Activated naive CD4-positive, alpha-beta T cell treated with anti-CD3 and anti-CD28 coated beads for 36 hours (primary cell): ENCODE results near the gene XPA. TPM values are rescaled to one million over a fixed set of nuclear protein-coding genes. Genes with fewer than 3 reads are reported as not detected.

Source experiments
- CTCF ChIA-PET: fragments of 350-600 bp; sonication (Branson Sonifier 250); formaldehyde crosslinking; loops from one replicate; lab custom pipeline; 2021; ENCODE audit warnings: antibody characterized with exemption; lab: Charles Lee
- DNase-seq: peaks from one replicate; pipeline ENCODE4 v3.0.0-alpha.2; 2020
- H3K27ac Mint-ChIP-seq: one replicate; pipeline ENCODE4 v1.8.0; 2021; ENCODE audit warnings: mild to moderate bottlenecking, mixed read lengths
- H3K27me3 Mint-ChIP-seq: one replicate; pipeline ENCODE4 v1.8.0; 2021; ENCODE audit warnings: low read depth, mixed read lengths
- H3K36me3 Mint-ChIP-seq: one replicate; pipeline ENCODE4 v1.8.0; 2021; ENCODE audit warnings: low read depth, mixed read lengths
- H3K4me1 Mint-ChIP-seq: one replicate; pipeline ENCODE4 v1.8.0; 2021; ENCODE audit warnings: low read depth, mixed read lengths
- H3K4me3 Mint-ChIP-seq: one replicate; pipeline ENCODE4 v1.8.0; 2021; ENCODE audit warnings: mild to moderate bottlenecking, moderate library complexity, mixed read lengths
- H3K9me3 Mint-ChIP-seq: one replicate; pipeline ENCODE4 v1.8.0; 2021; ENCODE audit warnings: mixed read lengths
- intact Hi-C: fragments of 100-400 bp; cut with micrococcal nuclease; formaldehyde crosslinking; loops from one replicate; pipeline ENCODE4 v1.15.1; 2023
- total RNA-seq, 2 experiments: library from RNA; stranded (reverse); gene quantifications; one replicate each; pipeline ENCODE4 v1.2.3, GENCODE V29; 2021

The XPA gene
- total RNA-seq, 2 experiments from 2014 or later = 5.8 to 6.0 TPM

- H3K36me3 Mint-ChIP-seq = peaks cover 34% of the 10 kb centered on the region
- no peak for DNase-seq
- no peaks in the 10 kb centered on the region for H3K9me3 Mint-ChIP-seq
- CTCF ChIA-PET = interaction anchor here (0.6 to 1.0 kb wide), 2 partner anchors 83 to 1206 kb away, joined by 4 read pairs; no protein-coding TSS in a partner anchor
- H3K4me1 Mint-ChIP-seq = peaks cover 15% of the 10 kb centered on the region
- no peaks in the 10 kb centered on the region for H3K27me3 Mint-ChIP-seq
- intact Hi-C loops = no loop called here
- no peak overlapping the region for H3K27ac Mint-ChIP-seq
- no peak overlapping the region for H3K4me3 Mint-ChIP-seq
Measured at GRCh38 chr9:97672403-97672802, 24.7 kb downstream of the XPA start.

- intact Hi-C loops = no loop called here
- peak overlapping the region; percentile 15 for H3K27ac Mint-ChIP-seq
Measured at GRCh38 chr9:97670586-97670985, 26.6 kb downstream of the XPA start.

GRCh38 chr9:97668485-97668884 is 28.7 kb downstream of the XPA start:
- Mint-ChIP-seq H3K9me3 (no peaks in the 10 kb centered on the region), H3K27ac (peak overlapping the region; percentile 69), H3K27me3 (no peaks in the 10 kb centered on the region), H3K36me3 (peaks cover 42% of the 10 kb centered on the region), H3K4me3 (no peak overlapping the region), H3K4me1 (peaks cover 39% of the 10 kb centered on the region)
- DNase-seq = peak; percentile 11
- intact Hi-C loops = no loop called here
- CTCF ChIA-PET = no interaction called here

More at GRCh38 chr9:97670586-97670985, 26.6 kb downstream of the XPA start:
- Mint-ChIP-seq H3K36me3 (peaks cover 39% of the 10 kb centered on the region), H3K9me3 (no peaks in the 10 kb centered on the region), H3K4me1 (peaks cover 29% of the 10 kb centered on the region), H3K27me3 (no peaks in the 10 kb centered on the region), H3K4me3 (no peak overlapping the region)
- no peak for DNase-seq
- CTCF ChIA-PET = no interaction called here

DNA sequence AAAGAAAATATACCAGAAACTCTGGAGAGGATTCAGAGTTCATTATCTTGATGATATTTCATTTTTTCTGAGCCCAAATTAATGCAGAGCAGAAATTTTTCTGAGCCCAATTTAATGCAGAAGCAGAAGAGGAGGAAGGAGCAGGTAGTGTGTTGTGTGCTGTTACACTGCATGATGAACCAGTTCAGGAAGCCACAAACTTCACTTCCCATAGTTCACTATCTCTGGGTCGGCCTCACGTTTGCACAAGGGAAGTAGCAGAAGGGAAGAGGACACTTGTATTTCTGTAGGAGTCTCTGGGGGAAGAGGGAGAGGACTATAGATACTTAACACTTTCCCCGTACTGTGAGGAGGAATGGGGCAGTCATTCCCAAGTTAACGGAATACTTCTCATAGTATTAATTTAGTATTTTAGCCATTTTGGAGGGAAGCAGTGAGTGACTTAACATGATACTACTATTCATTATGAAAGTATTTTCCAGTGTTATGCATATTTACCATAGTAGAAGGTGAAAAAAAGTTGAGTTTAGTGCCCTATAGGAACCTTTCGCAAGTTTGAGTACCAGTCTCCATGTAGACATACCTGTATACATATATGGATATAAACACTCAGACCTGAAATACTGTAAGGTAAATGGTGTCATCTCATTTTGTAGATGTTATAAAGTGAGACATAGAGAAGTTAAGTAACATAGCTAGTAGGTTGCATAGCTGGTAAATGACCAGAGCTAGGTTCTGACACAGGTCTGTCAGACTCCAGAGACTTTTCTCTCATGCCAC is 30.0 kb downstream of the XPA start:
- peaks cover 40% of the 10 kb centered on the region for H3K36me3 Mint-ChIP-seq
- H3K27me3 Mint-ChIP-seq = no peaks in the 10 kb centered on the region
- CTCF ChIA-PET = no interaction called here
- DNase-seq = peak; percentile 8
- intact Hi-C loops = loop anchor here (1.0 kb wide), 1 partner anchor 29 kb away; no protein-coding TSS in a partner anchor
- H3K27ac Mint-ChIP-seq = peak overlapping the region; percentile 73
- no peak overlapping the region for H3K4me3 Mint-ChIP-seq
- peaks cover 39% of the 10 kb centered on the region for H3K4me1 Mint-ChIP-seq
- no peaks in the 10 kb centered on the region for H3K9me3 Mint-ChIP-seq

DNA sequence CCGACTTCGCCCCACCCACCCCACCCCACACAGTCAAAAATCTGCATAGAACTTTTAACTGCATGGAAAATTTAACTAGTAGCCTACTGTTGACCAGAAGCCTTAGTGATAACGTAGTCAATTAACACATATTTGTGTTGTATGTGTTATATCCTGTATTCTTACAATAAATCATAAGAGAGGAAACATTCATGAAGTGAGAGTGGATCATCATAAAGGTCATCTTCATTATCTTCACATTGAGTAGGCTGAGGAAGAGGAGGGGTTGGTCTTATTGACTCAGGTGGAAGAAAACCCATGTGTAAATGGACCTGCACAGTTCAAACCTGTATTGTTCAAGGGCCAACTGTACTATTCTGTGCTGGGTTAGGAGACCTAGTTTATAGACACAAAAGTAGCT is 31.4 kb downstream of the XPA start:
- H3K4me3 Mint-ChIP-seq = no peak overlapping the region
- H3K27ac Mint-ChIP-seq = peak overlapping the region; percentile 61
- H3K9me3 Mint-ChIP-seq = no peaks in the 10 kb centered on the region
- H3K27me3 Mint-ChIP-seq = no peaks in the 10 kb centered on the region
- no peak for DNase-seq
- CTCF ChIA-PET = interaction anchor here (0.6 kb wide), 1 partner anchor 235 kb away, joined by 3 read pairs; no protein-coding TSS in a partner anchor
- intact Hi-C loops = no loop called here
- peaks cover 36% of the 10 kb centered on the region for H3K36me3 Mint-ChIP-seq
- peaks cover 39% of the 10 kb centered on the region for H3K4me1 Mint-ChIP-seq

DNA sequence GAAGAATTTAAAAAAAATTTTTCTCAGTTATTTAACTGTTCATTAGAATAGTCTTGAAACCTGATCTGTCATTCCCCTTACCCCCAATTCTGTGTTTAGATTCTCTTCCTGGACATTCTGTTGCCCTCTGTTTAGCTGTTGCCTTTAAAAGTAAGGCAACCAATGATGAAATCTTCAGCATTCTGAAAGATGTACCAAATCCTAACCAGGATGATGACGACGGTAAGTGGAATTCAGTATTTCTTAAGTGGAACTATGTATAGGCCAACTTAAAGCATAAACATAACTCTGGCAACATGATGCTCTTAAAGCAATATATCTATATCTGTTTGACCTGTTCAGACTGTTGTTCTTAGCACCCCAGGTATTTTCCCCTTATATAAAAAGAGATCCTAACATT is 36.3 kb downstream of the XPA start:
- CTCF ChIA-PET = interaction anchor here (1.5 kb wide), 1 partner anchor 15 kb away, joined by 4 read pairs; no protein-coding TSS in a partner anchor
- Mint-ChIP-seq H3K9me3 (no peaks in the 10 kb centered on the region), H3K27me3 (no peaks in the 10 kb centered on the region), H3K27ac (no peak overlapping the region), H3K4me1 (peaks cover 15% of the 10 kb centered on the region), H3K4me3 (no peak overlapping the region), H3K36me3 (peaks cover 45% of the 10 kb centered on the region)
- DNase-seq = no peak
- intact Hi-C loops = no loop called here

GRCh38 chr9:97660340-97660739 is 36.8 kb downstream of the XPA start:
- H3K4me3 Mint-ChIP-seq = no peak overlapping the region
- peaks cover 11% of the 10 kb centered on the region for H3K4me1 Mint-ChIP-seq
- no peak overlapping the region for H3K27ac Mint-ChIP-seq
- peaks cover 47% of the 10 kb centered on the region for H3K36me3 Mint-ChIP-seq
- CTCF ChIA-PET = interaction anchor here (1.5 kb wide), 1 partner anchor 14 kb away, joined by 4 read pairs; no protein-coding TSS in a partner anchor
- no peak for DNase-seq
- no peaks in the 10 kb centered on the region for H3K9me3 Mint-ChIP-seq
- no peaks in the 10 kb centered on the region for H3K27me3 Mint-ChIP-seq
- intact Hi-C loops = no loop called here

DNA sequence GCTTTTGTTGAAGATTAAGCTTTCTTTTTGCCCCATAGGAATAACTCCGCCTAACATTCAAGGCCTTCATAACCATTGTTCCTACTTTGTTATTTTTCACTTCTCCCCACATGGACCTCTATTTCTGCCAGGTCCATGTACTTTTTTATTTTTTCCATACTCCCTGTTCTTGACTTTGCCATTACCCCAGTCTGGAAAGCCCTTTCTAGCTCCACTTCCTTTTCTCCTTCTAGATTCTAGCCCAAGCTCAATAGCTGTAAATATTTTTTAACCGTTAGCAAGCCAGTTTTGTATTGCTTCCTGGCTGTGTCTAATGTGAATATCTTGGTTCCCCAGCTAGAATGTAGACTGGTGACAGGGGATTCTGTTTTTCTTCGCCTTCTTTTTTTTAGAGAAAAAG is 37.4 kb downstream of the XPA start:
- no peak for DNase-seq
- peaks cover 47% of the 10 kb centered on the region for H3K36me3 Mint-ChIP-seq
- no peak overlapping the region for H3K27ac Mint-ChIP-seq
- H3K4me3 Mint-ChIP-seq = no peak overlapping the region
- CTCF ChIA-PET = interaction anchor here (1.5 kb wide), 1 partner anchor 14 kb away, joined by 4 read pairs; no protein-coding TSS in a partner anchor
- peaks cover 6% of the 10 kb centered on the region for H3K4me1 Mint-ChIP-seq
- H3K27me3 Mint-ChIP-seq = no peaks in the 10 kb centered on the region
- intact Hi-C loops = loop anchor here (10.0 kb wide), 1 partner anchor 1135 kb away; the partner anchor contains the start of gene ANKS6
- H3K9me3 Mint-ChIP-seq = no peaks in the 10 kb centered on the region

DNA sequence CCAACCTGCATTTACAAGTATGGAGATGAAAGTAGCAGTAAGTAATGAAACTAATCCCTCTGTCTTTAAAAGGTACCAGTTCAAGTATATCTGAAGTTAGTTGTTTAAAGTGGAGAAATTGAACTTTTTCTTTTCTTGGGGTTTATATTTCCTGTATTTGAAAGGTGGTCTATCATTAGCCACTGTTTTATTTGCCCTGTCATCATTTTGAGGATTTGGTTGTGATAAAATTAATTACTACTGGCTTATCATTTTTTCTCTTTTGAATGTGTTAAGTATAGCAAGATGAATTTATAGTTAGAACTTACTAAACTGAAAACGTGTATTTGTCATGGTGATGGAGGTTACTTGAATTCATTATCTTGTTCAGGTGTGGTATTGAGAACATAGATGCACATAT is 38.4 kb downstream of the XPA start:
- Mint-ChIP-seq H3K27me3 (no peaks in the 10 kb centered on the region), H3K9me3 (no peaks in the 10 kb centered on the region), H3K4me3 (no peak overlapping the region), H3K36me3 (peaks cover 45% of the 10 kb centered on the region), H3K27ac (no peak overlapping the region), H3K4me1 (peaks cover 3% of the 10 kb centered on the region)
- intact Hi-C loops = loop anchor here (10.0 kb wide), 1 partner anchor 1136 kb away; the partner anchor contains the start of gene ANKS6
- CTCF ChIA-PET = no interaction called here
- no peak for DNase-seq

DNA sequence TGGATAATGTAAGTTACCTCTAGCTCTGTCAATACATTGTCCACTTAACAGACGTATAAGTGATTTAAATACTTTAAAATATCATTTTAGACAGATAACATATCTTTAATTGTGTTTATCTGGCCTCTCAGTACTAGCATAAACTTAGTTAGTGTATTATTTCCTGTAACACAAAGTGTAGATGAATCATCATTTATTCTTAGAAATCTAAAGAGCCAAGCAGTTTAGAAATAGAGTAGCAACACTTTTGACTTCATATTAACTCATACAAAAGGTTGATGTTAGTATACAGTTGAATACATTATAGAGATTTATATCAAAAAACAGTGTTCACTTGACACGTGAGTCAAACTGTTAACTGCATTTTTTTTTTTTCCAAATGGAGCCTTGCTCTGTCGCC is 45.5 kb downstream of the XPA start:
- no peak for DNase-seq
- intact Hi-C loops = loop anchor here (2.0 to 10.0 kb wide), 2 partner anchors 17 to 1143 kb away; partner anchors contain the start of gene ANKS6
- CTCF ChIA-PET = interaction anchor here (0.9 kb wide), 1 partner anchor 11 kb away, joined by 3 read pairs; no protein-coding TSS in a partner anchor
- Mint-ChIP-seq H3K27me3 (no peaks in the 10 kb centered on the region), H3K36me3 (peaks cover 40% of the 10 kb centered on the region), H3K27ac (no peak overlapping the region), H3K9me3 (no peaks in the 10 kb centered on the region), H3K4me3 (no peak overlapping the region), H3K4me1 (no peaks in the 10 kb centered on the region)

DNA sequence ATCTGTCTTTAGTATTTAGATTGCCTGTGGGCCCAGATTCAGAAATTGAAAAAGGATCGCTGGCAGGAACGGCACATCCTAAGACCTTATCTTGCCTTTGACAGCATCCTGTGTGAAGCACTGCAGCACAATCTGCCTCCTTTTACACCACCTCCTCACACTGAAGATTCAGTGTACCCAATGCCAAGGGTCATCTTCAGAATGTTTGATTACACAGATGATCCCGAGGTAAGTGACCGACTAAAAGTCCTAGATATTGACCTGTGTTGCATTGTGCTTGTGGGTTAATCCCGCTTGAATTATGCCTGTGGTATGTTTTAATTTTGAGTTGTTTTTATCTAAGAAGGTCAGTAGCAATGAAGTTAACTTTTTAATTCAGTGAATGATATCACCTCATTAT is 49.1 kb downstream of the XPA start:
- Mint-ChIP-seq H3K27ac (no peak overlapping the region), H3K36me3 (peaks cover 25% of the 10 kb centered on the region), H3K27me3 (no peaks in the 10 kb centered on the region), H3K9me3 (no peaks in the 10 kb centered on the region), H3K4me1 (no peaks in the 10 kb centered on the region), H3K4me3 (no peak overlapping the region)
- CTCF ChIA-PET = interaction anchor here (0.6 kb wide), 1 partner anchor 339 kb away, joined by 3 read pairs; no protein-coding TSS in a partner anchor
- DNase-seq = no peak
- intact Hi-C loops = no loop called here

- Mint-ChIP-seq H3K4me3 (no peak overlapping the region), H3K27ac (no peak overlapping the region), H3K4me1 (no peaks in the 10 kb centered on the region), H3K27me3 (no peaks in the 10 kb centered on the region), H3K9me3 (no peaks in the 10 kb centered on the region), H3K36me3 (peaks cover 22% of the 10 kb centered on the region)
- intact Hi-C loops = no loop called here
- CTCF ChIA-PET = interaction anchor here (0.7 to 1.4 kb wide), 3 partner anchors 14 to 244 kb away, joined by 3 to 4 read pairs (median 3); no protein-coding TSS in a partner anchor
- DNase-seq = no peak
Measured at GRCh38 chr9:97645720-97646119, 51.4 kb downstream of the XPA start.
